HG03521 (cell line): ENCODE data around the gene ARID4B.
"Not testable (repeated sequence)": the region's sequence is repeated elsewhere in the genome, so short reads cannot be mapped to it uniquely, and the experiment has no call there.

Experiments used
- ATAC-seq: cut with Tn5 transposase; IDR thresholded peaks from one replicate; pipeline ENCODE4 v1.9.1; 2021; ENCODE audit warnings: mild to moderate bottlenecking, moderate library complexity; ENCODE audit not compliant: unreplicated experiment

The ARID4B gene

DNA sequence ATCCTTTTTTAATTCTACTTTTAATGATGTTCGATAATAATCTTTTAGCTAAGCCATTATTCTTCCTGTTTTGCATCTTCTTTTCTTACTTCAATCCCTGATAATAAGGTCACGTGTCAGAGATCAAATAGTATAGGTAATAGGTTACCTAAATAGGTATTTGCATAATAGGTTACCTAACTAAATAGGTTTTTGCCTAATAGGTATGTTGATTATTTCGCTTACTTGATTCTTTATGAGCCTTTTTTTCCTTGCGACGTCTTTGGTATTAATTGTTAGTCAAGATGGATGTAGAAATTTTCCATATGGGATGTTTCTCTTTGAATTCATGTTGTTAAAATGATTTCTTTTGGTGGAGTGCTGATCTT lies 2.9 kb upstream of the ARID4B start:
- no peak for ATAC-seq

- ATAC-seq = peak; percentile 19
Observed at GRCh38 chr1:235329139-235329902, 1.3 kb upstream of the ARID4B start.

- peak; percentile 72 for ATAC-seq
Observed at GRCh38 chr1:235328271-235329138, 526 bp upstream of the ARID4B start, which contains the start of gene GGPS1. TSS of gene GGPS1 (plus strand) at chr1:235328570. CDS start at chr1:235335265, 6,695 bp downstream.

GRCh38 chr1:235326719-235327558 lies 1.0 kb downstream of the ARID4B start:
- no peak for ATAC-seq

GRCh38 chr1:235325854-235326253 lies 2.1 kb downstream of the ARID4B start:
- ATAC-seq = no peak

- no peak for ATAC-seq
Observed at GRCh38 chr1:235325139-235325538, 2.8 kb downstream of the ARID4B start.

- no peak for ATAC-seq
Observed at GRCh38 chr1:235324296-235324695, 3.7 kb downstream of the ARID4B start.

DNA sequence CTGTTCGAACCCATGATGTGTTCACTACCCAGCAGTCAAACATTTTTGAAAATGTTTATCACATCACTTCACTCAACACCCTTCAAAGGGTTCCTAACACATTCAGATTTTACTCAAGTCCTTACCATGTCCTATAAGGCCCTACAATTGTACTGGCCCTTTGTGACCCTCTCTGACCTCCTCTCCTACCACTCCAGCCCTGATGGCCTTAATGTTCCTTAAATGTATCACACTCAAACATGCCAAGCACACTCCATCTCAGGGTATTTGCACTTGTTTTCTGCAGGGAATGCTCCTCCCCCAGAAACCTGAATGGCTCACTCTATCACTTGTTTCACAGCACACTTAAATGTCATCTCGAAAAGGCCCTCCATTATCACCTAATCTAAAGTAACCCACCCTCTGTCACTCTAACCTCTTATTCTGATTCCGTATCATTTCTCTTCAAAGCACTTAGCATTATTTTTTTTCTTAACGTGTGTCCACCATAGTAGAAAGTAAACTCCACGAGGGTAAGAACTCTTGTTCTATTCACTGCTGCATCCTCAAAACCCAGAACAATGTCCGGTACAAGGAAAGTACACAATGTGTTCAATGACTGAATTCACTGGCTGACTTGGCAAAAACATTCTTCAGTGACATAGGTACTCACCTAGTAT lies 7.3 kb downstream of the ARID4B start:
- no peak for ATAC-seq

DNA sequence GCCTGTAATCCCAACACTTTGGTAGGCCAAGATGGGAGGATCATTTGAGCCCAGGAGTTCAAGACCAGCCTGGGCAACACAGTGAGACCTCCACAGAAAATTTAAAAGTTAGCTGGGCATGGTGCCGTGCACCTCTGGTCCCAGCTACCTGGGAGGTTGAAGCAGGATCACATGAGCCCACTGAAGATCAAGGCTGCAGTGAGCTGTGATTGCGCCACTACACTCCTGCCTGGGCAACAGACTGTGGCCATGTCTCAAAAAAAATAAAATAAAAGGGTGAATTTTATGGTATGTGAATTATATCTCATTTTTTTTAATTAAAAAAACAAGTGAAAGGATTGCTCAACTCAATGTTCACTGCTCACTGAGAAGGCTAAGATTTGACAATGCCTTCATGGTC lies 8.7 kb downstream of the ARID4B start:
- ATAC-seq = no peak

DNA sequence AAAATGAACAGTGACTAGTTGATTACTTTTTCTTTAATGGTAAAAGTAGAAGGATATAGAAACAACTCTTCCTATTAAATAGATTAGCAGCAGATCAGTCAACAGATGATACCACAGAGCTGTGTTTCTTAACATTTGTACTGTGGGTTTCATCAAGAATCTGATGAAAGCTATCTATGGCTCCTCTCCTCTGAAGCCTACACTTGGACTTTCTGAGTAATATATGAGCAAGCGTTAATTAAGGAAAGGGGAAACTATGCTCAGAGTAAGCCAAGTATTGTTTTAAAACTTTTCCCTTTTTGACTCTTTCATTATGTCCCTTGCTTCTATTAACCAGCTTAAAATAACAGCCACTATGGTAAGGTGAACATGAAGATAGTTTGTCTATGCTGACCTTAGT lies 10.8 kb downstream of the ARID4B start:
- ATAC-seq = no peak

GRCh38 chr1:235315735-235316134 lies 12.2 kb downstream of the ARID4B start:
- ATAC-seq = no peak

GRCh38 chr1:235315173-235315572 lies 12.8 kb downstream of the ARID4B start:
- no peak for ATAC-seq

DNA sequence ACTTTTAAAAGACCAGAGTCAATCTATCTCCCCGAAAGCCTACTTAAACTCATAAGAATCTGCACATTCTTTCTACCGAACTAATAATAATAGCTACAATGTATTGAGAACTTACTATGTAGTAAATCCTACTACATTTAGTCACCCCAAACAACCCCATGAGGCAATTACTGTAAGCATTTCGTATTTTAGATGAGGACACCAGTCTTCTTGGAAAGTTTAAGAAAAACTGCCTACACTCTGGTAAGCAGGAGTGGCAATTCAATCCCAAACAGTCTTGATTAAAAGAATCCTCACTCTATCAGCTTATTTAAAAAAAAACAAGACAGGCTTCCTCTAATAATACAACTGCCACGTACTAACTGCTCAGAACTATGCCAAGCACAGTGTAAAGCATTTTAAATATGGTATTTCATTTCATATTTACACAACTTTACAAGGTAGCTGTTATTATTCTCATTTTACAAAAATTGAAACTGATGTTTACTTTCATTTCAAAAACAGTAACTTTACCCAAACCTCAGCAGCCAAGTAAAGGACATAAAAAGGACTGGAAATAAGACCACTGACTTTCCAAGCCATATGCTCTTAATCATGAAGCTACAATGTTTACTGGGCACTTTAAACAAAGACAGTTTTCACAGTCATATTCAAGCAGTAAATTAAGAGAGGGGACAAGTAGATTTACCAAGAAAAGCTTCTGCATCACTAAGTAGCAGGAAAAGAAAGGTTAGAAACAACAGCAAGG lies 13.9 kb downstream of the ARID4B start:
- no peak for ATAC-seq

DNA sequence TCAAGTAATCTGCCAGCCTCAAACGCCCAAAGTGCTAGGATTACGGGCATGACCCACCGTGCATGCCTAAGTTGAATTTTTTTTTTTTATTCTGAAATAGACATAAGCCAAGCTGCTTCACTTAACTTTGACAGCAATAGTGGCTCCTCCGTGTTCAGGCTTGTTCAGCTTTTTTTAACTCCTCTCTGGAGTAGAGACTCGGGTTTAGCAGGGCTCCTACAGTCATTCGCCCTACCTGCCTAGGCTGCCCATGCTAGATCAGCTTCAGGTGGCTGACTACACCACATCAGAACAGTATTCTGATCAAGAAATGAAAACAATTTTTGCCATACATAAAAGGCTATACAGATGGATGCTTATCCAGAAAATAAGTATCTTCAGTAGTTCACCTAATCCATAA lies 14.7 kb downstream of the ARID4B start:
- no peak for ATAC-seq

DNA sequence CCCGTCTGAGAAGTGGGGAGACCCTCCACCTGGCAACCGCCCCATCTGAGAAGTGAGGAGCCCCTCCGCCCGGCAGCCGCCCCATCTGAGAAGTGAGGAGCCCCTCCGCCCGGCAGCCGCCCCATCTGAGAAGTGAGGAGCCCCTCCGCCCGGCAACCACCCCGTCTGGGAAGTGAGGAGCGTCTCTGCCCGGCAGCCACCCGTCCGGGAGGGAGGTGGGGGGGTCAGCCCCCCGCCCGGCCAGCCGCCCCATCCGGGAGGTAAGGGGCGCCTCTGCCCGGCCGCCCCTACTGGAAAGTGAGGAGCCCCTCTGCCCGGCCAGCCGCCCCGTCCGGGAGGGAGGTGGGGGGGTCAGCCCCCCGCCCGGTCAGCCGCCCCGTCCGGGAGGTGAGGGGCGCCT lies 18.8 kb downstream of the ARID4B start:
- ATAC-seq = not testable (repeated sequence)

DNA sequence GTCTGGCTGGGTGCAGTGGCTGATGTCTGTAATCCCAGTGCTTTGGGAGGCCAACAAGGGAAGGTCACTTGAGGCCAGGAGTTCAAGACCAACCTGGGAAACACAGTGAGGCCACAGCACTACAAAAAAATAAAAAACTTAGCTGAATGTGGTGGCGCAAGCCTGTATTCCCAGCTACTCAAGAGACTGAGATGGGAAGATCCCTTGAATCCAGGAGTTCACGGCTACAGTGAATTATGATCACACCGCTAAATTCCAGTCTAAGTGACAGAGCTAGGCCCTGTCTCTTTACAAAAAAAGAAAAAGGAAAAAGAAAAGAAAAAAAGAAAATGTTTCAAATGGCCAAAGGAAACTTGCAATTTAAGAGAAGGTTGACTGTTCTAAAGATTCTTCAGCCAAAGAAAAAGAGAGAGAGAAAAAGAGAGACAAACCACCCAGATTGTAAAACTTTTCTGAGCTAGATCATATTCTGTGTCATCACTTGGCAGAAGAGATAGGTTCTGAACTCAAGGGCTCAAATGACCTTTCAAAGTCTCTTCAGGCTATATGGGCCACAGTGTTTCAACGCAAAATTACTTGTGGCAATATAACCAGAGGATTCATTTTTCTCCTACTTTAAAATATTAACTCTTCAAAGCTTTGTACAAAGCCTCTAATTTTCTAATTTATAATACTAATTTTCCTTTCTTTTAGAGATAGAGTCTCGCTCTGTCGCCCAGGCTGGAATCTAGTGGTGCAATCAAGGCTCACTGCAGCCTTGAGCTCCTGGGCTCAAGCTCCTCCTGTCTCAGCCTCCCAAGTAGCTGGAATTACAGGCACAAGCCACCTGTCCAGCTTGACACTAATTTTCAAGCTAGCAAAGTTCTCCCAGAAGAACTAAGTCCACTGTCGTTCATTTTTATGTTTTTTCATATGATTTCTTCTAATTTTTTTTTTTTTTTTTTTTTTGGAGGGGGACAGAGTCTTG lies 20.5 kb downstream of the ARID4B start:
- no peak for ATAC-seq

DNA sequence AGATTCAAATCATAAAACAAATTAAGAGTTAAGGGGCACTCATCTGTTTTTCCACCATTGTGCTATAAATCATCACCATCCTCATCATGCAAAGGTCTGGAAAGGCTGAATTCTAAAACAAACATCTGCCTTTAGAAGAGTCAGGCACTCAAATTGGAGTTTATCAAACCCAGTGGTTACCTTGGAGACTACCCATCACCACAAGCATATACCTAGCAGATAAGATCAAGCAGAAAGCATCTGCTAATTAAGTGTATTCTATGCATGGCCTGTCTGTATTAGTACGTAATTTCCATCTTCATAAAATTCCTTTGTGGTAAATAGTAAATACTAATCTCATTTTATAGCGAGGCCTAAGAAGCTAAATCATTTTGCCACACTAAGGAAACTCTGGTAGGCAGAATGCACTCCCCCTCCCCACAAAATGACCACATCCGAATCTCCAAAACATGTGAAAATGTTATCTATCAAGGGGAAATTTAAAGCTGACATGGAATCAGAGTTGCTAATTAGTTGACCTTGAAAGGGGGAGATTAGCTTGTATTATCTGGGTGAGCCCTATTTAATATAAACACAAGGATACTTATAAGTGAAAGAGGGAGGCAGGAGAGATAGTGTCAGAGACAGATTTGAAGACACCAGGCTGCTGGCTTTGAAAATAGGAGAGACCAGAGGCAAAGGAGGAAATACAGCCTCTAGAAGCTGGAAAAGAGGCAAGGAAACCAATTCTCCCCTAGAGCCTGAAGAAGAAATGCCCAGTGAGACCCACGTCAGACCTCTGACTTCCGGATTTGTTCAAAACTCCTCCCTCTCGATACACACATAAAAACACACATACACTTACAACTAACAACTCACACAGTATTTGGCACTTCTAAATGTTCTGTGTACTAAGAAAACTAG lies 23.2 kb downstream of the ARID4B start:
- no peak for ATAC-seq

- no peak for ATAC-seq
Observed at GRCh38 chr1:235302143-235302542, 25.8 kb downstream of the ARID4B start.
